Stomach (tissue), 9 donors: ENCODE data around the gene SUCLA2. TPM values are rescaled to one million over a fixed set of nuclear protein-coding genes. Genes with fewer than 3 reads are reported as not detected.

Experiments
- DNase-seq, 2 donors: peaks; one replicate each; pipeline versions ENCODE4 v3.0.0 to v3.0.0-alpha.2; 2013 to 2019
- H3K27ac ChIP-seq, 5 donors: fragments of 200-600 bp in 4 of 5; sonication (generic) in 4 of 5; one replicate each; pipeline ENCODE4 v1.5.1; 2013 to 2019; ENCODE audit warnings: mild to moderate bottlenecking in 1 of 5, moderate library complexity in 1 of 5
- H3K27me3 ChIP-seq, 3 donors: fragments of 200-600 bp; sonication (generic); one replicate each; pipeline ENCODE4 v1.5.1; 2017 to 2019; ENCODE audit warnings: mixed run types in 1 of 3
- H3K36me3 ChIP-seq, 4 donors: fragments of 200-600 bp; sonication (generic); 1 replicate in 3 of 4; 2 replicates in 1 of 4; pipeline ENCODE4 v1.5.1; 2016 to 2019
- H3K4me1 ChIP-seq, 4 donors: fragments of 200-600 bp; sonication (generic); one replicate each; pipeline ENCODE4 v1.5.1; 2016 to 2019
- H3K4me3 ChIP-seq, 4 donors: fragments of 200-600 bp; sonication (generic) in 3 of 4; one replicate each; pipeline ENCODE4 v1.5.1; 2016 to 2019; ENCODE audit warnings: mild to moderate bottlenecking in 1 of 4
- H3K9me3 ChIP-seq, 4 donors: fragments of 200-600 bp; sonication (generic); one replicate each; pipeline ENCODE4 v1.5.1; 2016 to 2019
- EP300 ChIP-seq: sonication (generic); formaldehyde crosslinking; IDR thresholded peaks from one replicate; pipeline ENCODE4 v1.6.1; 2017; ENCODE audit warnings: antibody characterized with exemption
- POLR2A ChIP-seq, 4 donors: fragments of 450-650 bp; IDR thresholded peaks; one replicate each; pipeline ENCODE4 v1.6.1; 2016; ENCODE audit warnings: antibody characterized with exemption in 4 of 4, control low read depth in 2 of 4, mild to moderate bottlenecking in 1 of 4, moderate library complexity in 1 of 4
- POLR2AphosphoS5 ChIP-seq, 3 donors: sonication (generic); formaldehyde crosslinking; IDR thresholded peaks; one replicate each; pipeline ENCODE4 v1.6.1; 2016; ENCODE audit warnings: antibody characterized with exemption in 3 of 3
- WGBS, 5 donors: extraction: QIAGEN DNeasy Blood & Tissue Kit in 3 of 5; methylation state at CpG; one replicate each; pipeline versions ENCODE4 v1.1.5 to v1.1.7; 2013 to 2018; 5-methylcytosine and 5-hydroxymethylcytosine counted together
- intact Hi-C: fragments of 100-400 bp; cut with DNase I; formaldehyde crosslinking; loops from one replicate; pipeline ENCODE4 v1.15.1; 2023; ENCODE audit warnings: low total_unique reads
- polyA plus RNA-seq, 3 donors: library from polyadenylated mRNA; stranded (reverse); fragments of 200-250 nt; gene quantifications; one replicate each; pipeline ENCODE4 v1.2.3, GENCODE V29; 2013
- total RNA-seq, 5 donors: library from RNA; depleted of rRNA; stranded (reverse); fragments of >200 nt; gene quantifications; one replicate each; pipeline versions ENCODE4 v1.1.0 to v1.2.3, GENCODE V29; 2014 to 2016
- TF ChIP-seq, protein P1 (sequence below), 7 experiments: fragments of 450-650 bp in 4 of 7; fragments of 200-600 bp in 3 of 7; sonication (generic) in 3 of 7; IDR thresholded peaks; one replicate each; pipeline ENCODE4 v1.5.1; 2016 to 2019; ENCODE audit warnings: antibody characterized with exemption in 7 of 7, control low read depth in 2 of 7, mild to moderate bottlenecking in 1 of 7
- donor health status: healthy with polysubstance abuse.
- donor health status: Bipolar disorder and iron deficiency.
- donor health status: healthy.

Gene SUCLA2
- total and polyA plus RNA-seq, 8 donors = 8.1 to 77.3 (median 33.5) TPM

- H3K27ac ChIP-seq = no peak overlapping the region
- TF ChIP-seq EP300 (no peak), POLR2A (IDR thresholded peaks at IDR 0.05) (no peak), POLR2AphosphoS5 (IDR thresholded peaks at IDR 0.05) (no peak)
- TF ChIP-seq, protein P1, sequence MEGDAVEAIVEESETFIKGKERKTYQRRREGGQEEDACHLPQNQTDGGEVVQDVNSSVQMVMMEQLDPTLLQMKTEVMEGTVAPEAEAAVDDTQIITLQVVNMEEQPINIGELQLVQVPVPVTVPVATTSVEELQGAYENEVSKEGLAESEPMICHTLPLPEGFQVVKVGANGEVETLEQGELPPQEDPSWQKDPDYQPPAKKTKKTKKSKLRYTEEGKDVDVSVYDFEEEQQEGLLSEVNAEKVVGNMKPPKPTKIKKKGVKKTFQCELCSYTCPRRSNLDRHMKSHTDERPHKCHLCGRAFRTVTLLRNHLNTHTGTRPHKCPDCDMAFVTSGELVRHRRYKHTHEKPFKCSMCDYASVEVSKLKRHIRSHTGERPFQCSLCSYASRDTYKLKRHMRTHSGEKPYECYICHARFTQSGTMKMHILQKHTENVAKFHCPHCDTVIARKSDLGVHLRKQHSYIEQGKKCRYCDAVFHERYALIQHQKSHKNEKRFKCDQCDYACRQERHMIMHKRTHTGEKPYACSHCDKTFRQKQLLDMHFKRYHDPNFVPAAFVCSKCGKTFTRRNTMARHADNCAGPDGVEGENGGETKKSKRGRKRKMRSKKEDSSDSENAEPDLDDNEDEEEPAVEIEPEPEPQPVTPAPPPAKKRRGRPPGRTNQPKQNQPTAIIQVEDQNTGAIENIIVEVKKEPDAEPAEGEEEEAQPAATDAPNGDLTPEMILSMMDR (IDR thresholded peaks at IDR 0.05) = no peak
- peaks cover 0 to 11% (median 7%) of the 10 kb centered on the region in 4 donors for H3K4me1 ChIP-seq
Measured at GRCh38 chr13:48042894-48043293, 41.8 kb upstream of the SUCLA2 start.

DNA sequence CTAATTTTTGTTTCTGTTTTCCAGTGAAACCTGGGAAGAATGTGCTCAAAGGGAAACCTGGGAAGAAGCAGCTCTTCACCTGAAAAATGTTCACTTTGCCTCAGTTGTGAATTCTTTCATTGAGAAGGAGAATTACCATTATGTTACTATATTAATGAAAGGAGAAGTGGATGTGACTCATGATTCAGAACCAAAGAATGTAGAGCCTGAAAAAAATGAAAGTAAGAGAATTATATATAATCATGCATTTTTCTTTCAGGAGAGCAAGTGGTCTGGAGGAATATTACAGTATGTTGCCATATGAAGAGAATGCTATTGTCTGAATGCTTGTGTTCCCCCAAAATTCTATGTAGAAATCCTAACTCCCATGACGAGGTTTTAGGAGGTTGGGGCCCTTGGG is 39.8 kb upstream of the SUCLA2 start:
- 89 to 97% (median 91%) methylated on average over 1 of the region's 1 CpG for WGBS, 5 donors
- intact Hi-C loops = loop anchor here (10.0 kb wide), 1 partner anchor 54 kb away; the partner anchor contains the start of gene MED4
- DNase-seq = no peak
- peaks cover 0 to 24% (median 18%) of the 10 kb centered on the region in 4 donors for H3K36me3 ChIP-seq
- no peaks in the 10 kb centered on the region for H3K27me3 ChIP-seq
- no peak for TF ChIP-seq EP300
- no peak for TF ChIP-seq POLR2AphosphoS5 (IDR thresholded peaks at IDR 0.05)
- TF ChIP-seq, protein P1 (IDR thresholded peaks at IDR 0.05) = no peak
- no peak for TF ChIP-seq POLR2A (IDR thresholded peaks at IDR 0.05)
- no peak overlapping the region for H3K27ac ChIP-seq
- H3K4me1 ChIP-seq = peaks cover 6 to 21% (median 15%) of the 10 kb centered on the region in 4 donors
- H3K4me3 ChIP-seq = no peak overlapping the region
- H3K9me3 ChIP-seq = no peaks in the 10 kb centered on the region

More at GRCh38 chr13:48042894-48043293, 41.8 kb upstream of the SUCLA2 start:
- 88 to 97% (median 93%) methylated on average over 2 of the region's 2 CpGs for WGBS, 5 donors
- Histone ChIP-seq H3K4me3 (no peak overlapping the region), H3K36me3 (peaks cover 5 to 40% (median 28%) of the 10 kb centered on the region in 4 donors), H3K27me3 (no peaks in the 10 kb centered on the region), H3K9me3 (no peaks in the 10 kb centered on the region)
- intact Hi-C loops = loop anchor here (10.0 kb wide), 1 partner anchor 52 kb away; the partner anchor contains the start of gene MED4
- no peak for DNase-seq

- H3K27ac ChIP-seq = peak overlapping the region in 1 of 5 donors; percentile 1
- no peaks in the 10 kb centered on the region for H3K9me3 ChIP-seq
- peak in 1 of 2 donors; percentile 16 for DNase-seq
- intact Hi-C loops = loop anchor here (10.0 kb wide), 1 partner anchor 55 kb away; the partner anchor contains the start of gene MED4
- H3K4me1 ChIP-seq = peaks cover 6 to 21% (median 15%) of the 10 kb centered on the region in 4 donors
- H3K36me3 ChIP-seq = peaks cover 0 to 22% (median 17%) of the 10 kb centered on the region in 4 donors
- H3K27me3 ChIP-seq = no peaks in the 10 kb centered on the region
- TF ChIP-seq, protein P1 (IDR thresholded peaks at IDR 0.05) = no peak
- TF ChIP-seq POLR2A (IDR thresholded peaks at IDR 0.05) (no peak), EP300 (no peak), POLR2AphosphoS5 (IDR thresholded peaks at IDR 0.05) (no peak)
- H3K4me3 ChIP-seq = no peak overlapping the region
Measured at GRCh38 chr13:48040049-48040448, 39.0 kb upstream of the SUCLA2 start.

DNA sequence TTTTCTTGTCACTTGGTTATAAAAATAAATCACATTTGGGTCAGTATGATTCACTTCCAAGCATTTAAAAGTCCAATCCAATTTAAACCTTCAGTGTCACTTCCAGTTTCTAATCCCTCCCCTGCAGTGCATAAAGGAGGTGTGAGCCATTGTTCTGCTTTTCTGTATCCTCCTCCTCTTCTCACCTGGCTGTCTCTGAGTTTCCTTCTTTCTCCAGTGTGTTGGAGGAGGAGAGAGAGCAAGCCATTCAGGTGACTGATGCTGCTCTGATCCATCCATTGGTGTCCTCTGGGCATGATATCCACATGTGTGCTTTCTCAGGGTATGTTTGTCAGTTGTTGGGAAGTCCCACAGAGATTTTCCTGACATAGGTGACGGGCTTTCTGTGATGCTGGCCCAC is 37.7 kb upstream of the SUCLA2 start:
- H3K36me3 ChIP-seq = peaks cover 0 to 22% (median 17%) of the 10 kb centered on the region in 4 donors
- intact Hi-C loops = no loop called here
- H3K4me3 ChIP-seq = peak overlapping the region in 1 of 4 donors; percentile 52
- H3K9me3 ChIP-seq = no peaks in the 10 kb centered on the region
- peak overlapping the region in 4 of 5 donors; percentile 94 to 98 (median 98) for H3K27ac ChIP-seq
- H3K4me1 ChIP-seq = peaks cover 6 to 21% (median 15%) of the 10 kb centered on the region in 4 donors
- no peaks in the 10 kb centered on the region for H3K27me3 ChIP-seq
- no peak for TF ChIP-seq EP300
- no peak for TF ChIP-seq POLR2AphosphoS5 (IDR thresholded peaks at IDR 0.05)
- TF ChIP-seq, protein P1 (IDR thresholded peaks at IDR 0.05) = no peak
- TF ChIP-seq POLR2A (IDR thresholded peaks at IDR 0.05) = no peak
- 82 to 95% (median 92%) methylated on average over 1 of the region's 1 CpG for WGBS, 5 donors
- peak in 1 of 2 donors; percentile 9 for DNase-seq
